Embryonic facial prominence (tissue), 1 donor: ENCODE data around the gene CBY1.

Experiments used
- DNase-seq: peaks from one replicate; pipeline ENCODE4 v3.0.0-alpha.2; 2016; ENCODE audit errors: extremely low spot score

Gene CBY1

GRCh38 chr22:38700789-38701628, 44.6 kb downstream of the CBY1 start, which contains the start of gene JOSD1:
Gene JOSD1 (minus strand): TSS chr22:38700943. CDS start chr22:38699987, 956 bp downstream.
- peak; percentile 89 for DNase-seq

GRCh38 chr22:38704654-38705234, 48.3 kb downstream of the CBY1 start:
- no peak for DNase-seq

GRCh38 chr22:38705235-38706100, 49.0 kb downstream of the CBY1 start, which contains the start of gene GTPBP1:
Gene GTPBP1 (plus strand): TSS chr22:38705944. CDS start chr22:38705956, 12 bp downstream.
- DNase-seq, result peak; percentile 100

GRCh38 chr22:38706101-38706900, 49.9 kb downstream of the CBY1 start:
- no peak for DNase-seq

- no peak for DNase-seq
Measured at GRCh38 chr22:38706901-38707195, 50.4 kb downstream of the CBY1 start.

GRCh38 chr22:38707346-38707745, 50.9 kb downstream of the CBY1 start:
- DNase-seq, result no peak

- DNase-seq, result no peak
Measured at GRCh38 chr22:38707984-38708383, 51.5 kb downstream of the CBY1 start.

GRCh38 chr22:38709306-38709705, 52.9 kb downstream of the CBY1 start:
- DNase-seq, result no peak

- no peak for DNase-seq
Measured at GRCh38 chr22:38710351-38710750, 53.9 kb downstream of the CBY1 start.

- DNase-seq, result no peak
Measured at GRCh38 chr22:38710866-38711265, 54.4 kb downstream of the CBY1 start.

GRCh38 chr22:38712486-38713207, 56.2 kb downstream of the CBY1 start:
- DNase-seq, result no peak

- DNase-seq, result no peak
Measured at GRCh38 chr22:38713921-38714320, 57.5 kb downstream of the CBY1 start.

- no peak for DNase-seq
Measured at GRCh38 chr22:38715176-38715764, 58.8 kb downstream of the CBY1 start.

GRCh38 chr22:38715852-38716251, 59.4 kb downstream of the CBY1 start:
- DNase-seq, result no peak

- DNase-seq, result no peak
Measured at GRCh38 chr22:38716271-38716670, 59.8 kb downstream of the CBY1 start.

GRCh38 chr22:38716826-38717225, 60.4 kb downstream of the CBY1 start:
- DNase-seq, result no peak

- no peak for DNase-seq
Measured at GRCh38 chr22:38717244-38717643, 60.8 kb downstream of the CBY1 start.

- DNase-seq, result no peak
Measured at GRCh38 chr22:38718414-38718813, 62.0 kb downstream of the CBY1 start.

GRCh38 chr22:38719196-38719595, 62.8 kb downstream of the CBY1 start:
- DNase-seq, result no peak

- no peak for DNase-seq
Measured at GRCh38 chr22:38720350-38720749, 63.9 kb downstream of the CBY1 start.
